Stimulated activated CD4-positive, alpha-beta T cell treated with anti-CD3 and anti-CD28 coated beads, Interleukin-2, amount 100 ng/mL, for 4 hours (primary cell): Measurements from ENCODE around the gene MBD5.

Experiments used
- DNase-seq: peaks from one replicate; pipeline ENCODE4 v3.0.0-alpha.2; 2020; ENCODE audit warnings: low read depth

The MBD5 gene

DNA sequence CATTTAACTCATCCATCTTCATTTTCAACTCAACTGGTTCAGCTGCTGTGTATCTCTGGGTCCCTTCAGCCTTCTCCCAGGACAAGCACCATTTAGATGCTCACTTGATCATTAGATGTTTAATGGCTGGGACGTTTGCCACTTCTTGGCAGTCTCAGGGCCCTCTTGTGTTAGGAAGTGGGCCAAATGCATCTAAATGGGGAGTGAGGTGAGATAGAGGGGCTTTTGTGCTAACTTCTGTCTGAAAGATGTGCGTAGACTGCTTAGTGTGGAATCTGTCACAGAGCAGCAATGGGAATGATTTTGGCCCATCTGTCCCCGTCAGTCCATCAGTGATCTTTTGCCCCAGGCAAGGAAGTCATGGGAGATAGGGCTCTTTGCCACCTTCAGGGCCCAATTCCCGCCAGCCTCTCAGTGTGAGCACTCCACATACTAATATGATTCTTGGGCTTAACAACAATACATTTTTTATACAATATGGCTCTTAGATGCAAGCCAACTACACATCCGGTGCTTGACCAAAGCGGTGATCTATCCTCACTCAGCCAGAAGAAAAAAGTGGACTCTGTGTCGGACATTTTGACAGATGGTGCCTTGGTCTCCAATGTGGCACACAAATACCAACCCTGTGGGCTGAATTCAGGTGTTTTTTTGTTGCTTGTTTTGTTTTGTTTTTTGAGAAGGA, 528.0 kb downstream of the MBD5 start:
- no peak for DNase-seq

- peak; percentile 41 for DNase-seq
These were observed 531.9 kb downstream of the MBD5 start for GRCh38 chr2:148552675-148553331.

- DNase-seq, result no peak
These were observed 532.5 kb downstream of the MBD5 start for GRCh38 chr2:148553332-148553887.

DNA sequence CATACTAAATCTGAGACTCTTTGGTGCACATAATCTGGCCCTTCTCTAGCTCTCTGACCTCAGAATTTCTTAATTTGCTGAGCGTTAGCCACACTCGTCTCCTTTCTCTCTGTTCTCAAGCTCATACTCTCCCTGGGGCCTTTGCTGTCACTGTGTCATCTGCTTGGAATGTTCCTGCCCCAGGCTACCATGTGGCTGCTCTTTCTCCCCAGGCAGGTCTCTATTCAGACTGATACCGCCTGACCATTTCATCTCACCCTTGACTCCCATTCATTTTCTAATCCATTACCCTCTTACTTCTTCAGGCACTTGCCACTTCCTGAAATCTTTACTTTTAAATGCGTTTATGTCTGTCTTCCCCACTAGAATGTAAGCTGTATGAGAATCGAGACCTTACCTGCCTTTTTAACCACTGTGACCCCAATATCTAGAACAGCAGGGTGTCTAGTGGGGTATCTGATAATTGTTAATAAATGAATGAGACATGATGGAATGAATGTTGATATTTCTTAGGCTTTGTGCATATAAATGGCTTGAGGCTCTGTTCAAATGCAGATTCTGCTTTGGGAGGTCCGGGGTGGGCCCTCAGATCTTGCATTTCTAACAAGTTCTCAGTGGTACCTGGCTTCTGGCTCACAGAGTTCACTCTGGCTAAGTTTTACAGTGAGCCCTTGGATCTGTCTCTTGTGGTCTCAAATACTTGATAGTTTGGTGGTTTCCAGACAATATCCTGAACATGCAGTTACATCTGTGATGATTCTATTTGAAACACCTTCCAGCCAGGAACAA, 533.8 kb downstream of the MBD5 start:
- no peak for DNase-seq

- DNase-seq, result no peak
These were observed 534.9 kb downstream of the MBD5 start for GRCh38 chr2:148555622-148556294.

GRCh38 chr2:148557844-148558436, 537.0 kb downstream of the MBD5 start:
- no peak for DNase-seq

- DNase-seq, result no peak
These were observed 539.6 kb downstream of the MBD5 start for GRCh38 chr2:148560496-148560895.

- no peak for DNase-seq
These were observed 540.5 kb downstream of the MBD5 start for GRCh38 chr2:148561389-148561788.

GRCh38 chr2:148565272-148565894, 544.5 kb downstream of the MBD5 start:
- no peak for DNase-seq
